Ishikawa (cell line): Measurements from ENCODE around the gene MAP3K10.
A peak's percentile ranks its signal among the peaks of the same experiment; 100 is the strongest.

Experiments
- CEBPB ChIP-seq: IDR thresholded peaks from 2 replicates; pipeline ENCODE4 v1.6.1; 2012
- CREB1 ChIP-seq: IDR thresholded peaks from 2 replicates; pipeline ENCODE4 v1.6.1; 2012; ENCODE audit warnings: low read depth
- EGR1 ChIP-seq: IDR thresholded peaks from 2 replicates; pipeline ENCODE4 v1.6.1; 2012
- EP300 ChIP-seq: IDR thresholded peaks from 2 replicates; pipeline ENCODE4 v1.6.1; 2012; ENCODE audit warnings: borderline replicate concordance
- FOXM1 ChIP-seq: IDR thresholded peaks from 2 replicates; pipeline ENCODE4 v1.6.1; 2012; ENCODE audit warnings: low read depth, borderline replicate concordance
- NFIC ChIP-seq: IDR thresholded peaks from 2 replicates; pipeline ENCODE4 v1.6.1; 2012
- RAD21 ChIP-seq: IDR thresholded peaks from 2 replicates; pipeline ENCODE4 v1.6.1; 2012; ENCODE audit warnings: low read depth
- REST ChIP-seq: IDR thresholded peaks from 2 replicates; pipeline ENCODE4 v1.6.1; 2012; ENCODE audit warnings: low read depth, mild to moderate bottlenecking
- TAF1 ChIP-seq: IDR thresholded peaks from 2 replicates; pipeline ENCODE4 v1.6.1; 2012; ENCODE audit warnings: low read depth, mild to moderate bottlenecking
- TCF12 ChIP-seq: IDR thresholded peaks from 2 replicates; pipeline ENCODE4 v1.6.1; 2012; ENCODE audit warnings: low read depth
- TEAD4 ChIP-seq: IDR thresholded peaks from 2 replicates; pipeline ENCODE4 v1.6.1; 2012
- USF1 ChIP-seq: IDR thresholded peaks from 2 replicates; pipeline ENCODE4 v1.6.1; 2012
- YY1 ChIP-seq: IDR thresholded peaks from 2 replicates; pipeline ENCODE4 v1.6.1; 2012; ENCODE audit warnings: low read depth
- ZBTB7A ChIP-seq: IDR thresholded peaks from 2 replicates; pipeline ENCODE4 v1.6.1; 2012; ENCODE audit warnings: low read depth
- TF ChIP-seq, protein P1 (sequence below): IDR thresholded peaks from 2 replicates; pipeline ENCODE4 v1.6.1; 2012

Gene MAP3K10

GRCh38 chr19:40221858-40222619 lies 30.8 kb downstream of the MAP3K10 start:
- TF ChIP-seq EGR1, result no peak
- TF ChIP-seq NFIC, result no peak
- 0 out of 2 replicates have a peak, but pooled peaks have one; percentile 35 for TF ChIP-seq YY1
- peak; percentile 97 for TF ChIP-seq RAD21
- no peak for TF ChIP-seq FOXM1
- no peak for TF ChIP-seq TCF12
- no peak for TF ChIP-seq REST
- TF ChIP-seq CREB1, result no peak

DNA sequence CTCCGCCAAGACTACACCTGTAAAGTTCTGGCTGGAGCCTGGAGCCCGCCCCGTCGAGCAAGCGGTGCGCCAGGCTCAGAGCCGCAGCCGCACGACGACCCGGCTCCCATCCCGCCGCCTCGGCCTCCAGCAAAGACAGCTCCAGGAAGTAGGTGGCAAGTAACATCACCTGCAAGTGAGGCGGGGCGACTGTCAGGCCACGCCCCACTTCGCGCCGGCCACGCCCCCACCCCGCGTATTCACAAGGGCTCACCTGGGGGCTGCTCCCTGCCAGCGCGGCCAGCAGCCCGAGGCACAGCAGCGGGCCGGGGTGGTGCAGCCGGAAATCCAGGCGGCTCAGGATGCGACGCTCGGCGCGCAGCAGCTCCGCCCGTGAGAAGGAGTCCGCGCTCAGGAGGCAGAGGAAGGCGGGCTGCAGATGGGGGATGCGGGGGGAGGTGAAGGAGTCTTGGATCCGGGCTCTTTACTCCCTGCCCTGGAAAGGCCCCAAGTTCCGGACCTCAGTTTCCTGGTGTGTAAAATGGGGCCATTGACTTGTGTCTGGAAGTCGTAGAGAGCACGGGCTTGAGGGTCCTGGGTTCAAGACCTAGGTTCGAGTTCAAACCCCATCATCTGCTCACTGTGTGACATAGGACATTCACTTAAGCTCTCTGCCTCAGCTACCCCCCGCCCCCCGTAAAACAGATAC lies 32.1 kb downstream of the MAP3K10 start:
- no peak for TF ChIP-seq YY1
- peak; percentile 14; the same call in 1 of the 2 replicates for TF ChIP-seq TAF1
- 0 out of 2 replicates have a peak, but pooled peaks have one; percentile 53 for TF ChIP-seq ZBTB7A
- TF ChIP-seq USF1, result 0 out of 2 replicates have a peak, but pooled peaks have one; percentile 7
- no peak for TF ChIP-seq EP300
- TF ChIP-seq FOXM1, result no peak
- no peak for TF ChIP-seq EGR1
- TF ChIP-seq CREB1, result no peak
- no peak for TF ChIP-seq RAD21
- 0 out of 2 replicates have a peak, but pooled peaks have one; percentile 24 for TF ChIP-seq REST
- TF ChIP-seq TEAD4, result no peak
- no peak for TF ChIP-seq CEBPB
- TF ChIP-seq TCF12, result peak; percentile 61; the same call in 1 of the 2 replicates
- TF ChIP-seq, protein P1, sequence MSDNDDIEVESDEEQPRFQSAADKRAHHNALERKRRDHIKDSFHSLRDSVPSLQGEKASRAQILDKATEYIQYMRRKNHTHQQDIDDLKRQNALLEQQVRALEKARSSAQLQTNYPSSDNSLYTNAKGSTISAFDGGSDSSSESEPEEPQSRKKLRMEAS, result peak; percentile 67
- TF ChIP-seq NFIC, result no peak

- TF ChIP-seq, protein P1, result peak; percentile 59; the same call in 1 of the 2 replicates
- TF ChIP-seq EGR1 (no peak), CEBPB (peak; percentile 54; the same call in 1 of the 2 replicates)
Measured at GRCh38 chr19:40224342-40225150, 33.3 kb downstream of the MAP3K10 start.

DNA sequence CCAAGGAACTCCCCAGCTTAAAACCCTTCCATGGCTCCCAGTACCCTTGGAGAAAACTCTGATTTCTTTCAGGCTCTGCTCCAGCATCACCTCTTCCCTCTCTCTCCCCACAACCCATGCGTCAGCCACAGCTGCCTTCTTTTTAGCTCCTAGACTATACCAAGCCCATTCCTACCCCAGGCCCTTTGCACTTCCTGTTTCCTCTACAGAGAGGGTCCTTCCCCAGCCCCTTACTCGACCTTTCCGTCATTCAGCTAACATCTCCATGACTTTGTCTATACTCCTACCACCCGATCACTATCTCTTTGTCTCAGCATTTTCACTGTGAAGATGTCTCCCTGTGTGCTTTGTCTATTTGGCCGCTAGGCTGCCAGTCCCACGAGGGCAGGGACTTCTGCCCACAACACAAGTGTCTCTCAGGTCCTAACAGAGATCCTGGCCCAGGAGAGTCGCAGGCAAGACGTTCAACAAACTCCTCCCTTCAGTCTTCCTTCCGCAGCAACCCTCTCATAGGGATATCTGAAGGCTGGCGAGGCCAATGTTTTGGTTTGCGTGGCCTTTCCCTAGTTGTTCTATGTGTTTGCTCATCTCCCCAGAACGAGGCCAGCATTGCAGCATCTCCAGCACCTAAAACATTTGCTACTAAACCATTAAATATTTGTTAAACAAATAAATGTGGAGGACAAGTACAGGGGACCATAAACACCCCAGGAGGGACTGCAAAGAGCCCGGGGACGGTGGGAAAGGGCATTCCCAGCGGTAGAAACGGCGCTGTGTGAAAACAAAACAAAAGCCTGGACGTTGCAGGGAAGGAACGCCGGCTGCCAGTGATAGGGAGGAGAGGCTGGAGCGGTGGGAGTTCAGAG lies 34.4 kb downstream of the MAP3K10 start:
- TF ChIP-seq REST, result no peak
- no peak for TF ChIP-seq TAF1
- TF ChIP-seq, protein P1, result no peak
- no peak for TF ChIP-seq USF1
